ENCODE data around the gene TMED5.

Gene TMED5

DNA sequence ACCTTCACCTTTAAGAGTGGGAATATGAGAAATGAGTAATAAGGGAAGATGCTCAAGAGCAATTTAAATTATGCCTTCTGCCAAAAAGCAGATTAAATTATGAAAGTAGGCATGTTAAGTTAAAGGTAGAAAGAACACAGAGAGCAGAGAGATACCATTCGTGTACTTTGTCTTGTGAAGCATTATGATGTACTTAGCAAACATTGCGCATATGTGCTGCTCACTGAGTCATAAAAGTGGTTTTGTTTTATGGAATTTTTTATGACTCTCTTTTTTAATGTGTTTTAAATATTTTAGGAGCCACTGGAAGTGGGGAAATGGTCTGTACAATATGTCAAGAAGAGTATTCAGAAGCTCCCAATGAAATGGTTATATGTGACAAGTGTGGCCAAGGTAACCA is 65.8 kb downstream of the TMED5 start:
- no peak for DNase-seq

DNA sequence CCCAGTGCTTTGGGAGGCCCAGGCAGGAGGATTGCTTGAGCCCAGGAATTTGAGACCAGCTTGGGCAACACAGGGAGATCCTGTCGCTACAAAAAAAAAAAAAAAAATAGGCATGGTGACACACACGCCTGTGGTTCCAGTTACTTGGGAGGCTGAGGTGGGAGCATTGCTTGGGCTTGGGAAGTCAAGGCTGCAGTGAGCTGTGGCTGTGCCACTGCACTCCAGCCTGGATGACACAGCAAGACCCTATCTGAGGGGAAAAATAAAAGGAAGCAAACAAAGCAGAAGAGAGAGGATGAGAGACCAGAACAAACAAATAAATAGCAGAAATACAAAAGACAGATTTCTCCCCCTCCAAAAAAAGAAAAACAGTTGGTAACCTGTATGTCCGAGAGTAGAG is 67.1 kb downstream of the TMED5 start:
- DNase-seq, result no peak

DNA sequence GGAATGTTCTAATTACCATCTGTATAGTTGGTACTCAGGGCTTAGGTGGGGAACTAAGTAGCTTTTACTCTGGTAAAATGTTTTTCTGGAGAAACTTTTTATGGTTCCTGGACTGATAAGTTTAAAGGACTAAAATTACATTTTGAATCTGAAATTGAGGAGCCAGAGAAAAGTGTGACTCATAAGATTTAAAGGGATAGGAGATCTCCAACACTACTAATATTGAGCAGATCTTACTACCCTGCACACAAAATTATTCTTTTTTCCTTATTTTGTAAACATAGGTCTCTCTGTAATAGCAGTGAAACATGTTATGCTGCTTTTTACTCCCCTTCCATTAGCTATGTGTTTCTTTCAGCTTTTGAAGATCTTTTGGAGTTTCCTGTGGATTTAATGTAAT is 68.7 kb downstream of the TMED5 start:
- DNase-seq, result no peak

DNA sequence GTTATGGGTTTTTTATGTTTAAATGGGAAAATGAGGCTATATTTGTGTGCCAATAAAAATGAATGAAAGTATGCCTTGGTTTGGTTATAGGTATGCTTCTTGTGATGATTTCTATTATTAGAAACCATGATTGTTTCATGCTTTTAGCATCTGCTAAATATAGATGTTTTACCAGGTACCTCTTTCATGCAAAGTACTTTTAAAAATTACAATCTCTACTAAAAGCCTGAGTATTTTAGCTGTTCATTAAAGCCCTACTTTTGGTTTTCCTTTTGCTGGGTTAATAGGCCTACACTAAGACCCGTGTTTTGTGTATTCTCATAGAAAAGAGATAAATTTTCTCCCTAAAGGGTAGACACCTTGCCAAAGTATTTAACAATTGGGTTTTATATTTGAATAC is 69.1 kb downstream of the TMED5 start:
- DNase-seq, result no peak

DNA sequence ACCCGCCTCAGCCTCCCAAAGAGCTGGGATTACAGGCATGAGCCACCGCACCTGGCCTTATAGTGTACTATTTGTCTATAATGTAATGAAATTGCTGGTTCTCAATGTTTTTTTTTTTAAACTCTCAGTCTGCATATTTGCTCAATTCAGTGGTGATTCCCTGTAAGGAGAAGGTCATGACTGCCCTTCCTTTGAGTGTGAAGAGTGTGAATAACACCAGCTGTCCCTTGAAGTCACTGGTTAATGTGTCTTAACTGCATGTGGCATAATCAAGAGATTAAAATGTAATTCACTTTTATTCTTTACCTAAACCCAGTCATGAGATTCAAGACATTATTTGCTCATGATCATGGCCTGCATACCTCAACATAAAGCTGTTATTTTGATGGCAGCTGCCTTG is 70.6 kb downstream of the TMED5 start:
- no peak for DNase-seq

DNA sequence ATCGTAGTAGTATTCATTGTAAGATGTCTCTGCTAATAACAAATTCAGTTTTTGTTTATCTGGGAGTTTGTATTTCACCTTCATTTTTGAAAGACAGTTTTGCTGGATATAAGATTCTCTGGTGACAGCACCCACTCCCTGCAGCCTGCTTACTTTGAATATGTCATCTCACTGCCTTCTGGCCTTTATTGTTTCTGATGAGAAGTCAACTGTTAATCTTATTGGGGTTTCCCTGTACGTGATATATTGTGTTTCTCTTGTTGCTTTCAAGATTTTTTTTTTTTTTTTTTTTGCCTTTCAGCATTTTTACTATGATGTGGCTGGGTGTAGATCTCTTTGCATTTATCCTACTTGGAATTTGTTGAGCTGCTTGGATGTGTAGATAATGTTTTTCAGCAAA is 71.9 kb downstream of the TMED5 start:
- DNase-seq, result no peak

DNA sequence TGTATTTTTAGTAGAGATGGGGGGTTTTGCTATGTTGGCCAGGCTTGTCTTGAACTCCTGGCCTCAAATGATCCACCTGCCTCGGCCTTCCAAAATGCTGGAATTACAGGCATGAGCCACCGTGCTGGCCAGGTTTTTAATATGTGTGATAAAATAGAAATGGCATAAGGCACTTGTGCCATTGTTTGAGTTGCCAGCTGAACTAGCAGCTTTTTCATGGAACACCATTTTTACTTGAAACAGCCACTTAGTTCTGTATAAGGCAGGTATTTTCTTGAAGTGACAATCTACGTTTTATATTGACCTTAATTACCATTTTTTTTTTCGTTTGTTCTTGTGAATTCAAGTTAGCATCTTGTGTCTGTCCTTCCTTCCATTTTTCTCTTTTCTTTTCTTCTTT is 72.8 kb downstream of the TMED5 start:
- no peak for DNase-seq

DNA sequence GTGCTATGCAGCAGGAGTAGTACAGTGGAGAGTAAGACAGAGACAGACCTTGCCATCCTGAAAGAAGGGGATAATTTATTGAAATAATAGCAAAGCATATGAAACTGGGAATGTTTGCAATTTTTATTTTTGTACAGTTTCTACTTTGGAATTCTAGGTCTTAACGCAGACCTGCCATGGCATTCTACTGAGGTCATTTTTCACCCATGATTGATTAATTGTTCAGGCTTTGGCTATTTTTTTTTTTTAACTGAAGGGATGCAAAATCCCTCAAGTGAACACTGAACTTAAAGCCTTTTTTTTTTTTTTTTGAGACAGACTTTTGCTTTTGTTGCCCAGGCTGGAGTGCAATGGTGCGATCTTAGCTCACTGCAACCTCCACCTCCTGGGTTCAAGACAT is 74.0 kb downstream of the TMED5 start:
- no peak for DNase-seq

DNA sequence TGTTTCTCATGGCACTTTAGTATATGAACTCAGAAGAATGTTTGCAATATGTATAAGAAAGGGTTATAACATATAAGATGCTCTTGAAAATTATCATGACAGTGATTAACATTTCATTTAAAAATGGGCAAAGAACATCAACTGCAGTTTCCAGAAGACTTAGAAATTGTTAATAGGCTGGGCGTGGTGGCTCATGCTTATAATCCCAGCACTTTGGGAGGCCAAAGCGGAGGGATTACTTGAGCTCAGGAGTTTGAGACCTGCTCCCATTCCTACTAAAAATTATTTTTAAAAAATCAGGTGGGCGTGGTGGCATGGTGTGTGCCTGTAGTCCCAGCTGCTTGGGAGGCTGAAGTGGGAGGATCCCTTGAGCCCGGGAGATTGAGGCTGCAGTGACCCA is 78.1 kb downstream of the TMED5 start:
- DNase-seq, result no peak
